MCF 10A (cell line): Measurements from ENCODE around the gene CDK14. TPM values are rescaled to one million over a fixed set of nuclear protein-coding genes. Genes with fewer than 3 reads are reported as not detected.

Experiments used
- BruUV-seq: library from RNA; stranded (reverse); fragments of 400-500 nt; replicated peaks from 2 replicates; lab custom pipeline; 2021; lab: Mats Ljungman, UMichigan
- CTCF ChIA-PET: fragments of 300-600 bp; sonication (Branson Sonifier 250); formaldehyde crosslinking; extraction: SDS; loops from one replicate; lab custom pipeline; 2021; ENCODE audit warnings: antibody characterized with exemption, inconsistent platforms; lab: Yijun Ruan, JAX
- POLR2A ChIA-PET: fragments of 300-600, 350-650 bp; sonication (Branson Sonifier 250); formaldehyde crosslinking; extraction: SDS; loops from one replicate; lab custom pipeline; 2020; ENCODE audit warnings: antibody characterized with exemption, inconsistent platforms; lab: Yijun Ruan, JAX
- DNase-seq: peaks from one replicate; pipeline ENCODE4 v3.0.0-alpha.2; 2018; ENCODE audit not compliant: unreplicated experiment
- H3K27ac Mint-ChIP-seq: one replicate; pipeline ENCODE4 v1.8.0; 2022; ENCODE audit warnings: mild to moderate bottlenecking, low read depth, mixed read lengths; ENCODE audit not compliant: unreplicated experiment
- H3K27me3 Mint-ChIP-seq: one replicate; pipeline ENCODE4 v1.8.0; 2022; ENCODE audit warnings: mixed read lengths; ENCODE audit not compliant: insufficient read depth, unreplicated experiment
- H3K36me3 Mint-ChIP-seq: one replicate; pipeline ENCODE4 v1.8.0; 2022; ENCODE audit warnings: mild to moderate bottlenecking, moderate library complexity, mixed read lengths; ENCODE audit not compliant: insufficient read depth, unreplicated experiment
- H3K4me1 Mint-ChIP-seq: one replicate; pipeline ENCODE4 v1.8.0; 2022; ENCODE audit warnings: mixed read lengths; ENCODE audit not compliant: insufficient read depth, unreplicated experiment
- H3K4me3 Mint-ChIP-seq: one replicate; pipeline ENCODE4 v1.8.0; 2022; ENCODE audit warnings: mild to moderate bottlenecking, moderate library complexity, mixed read lengths; ENCODE audit not compliant: unreplicated experiment
- H3K9me3 Mint-ChIP-seq: one replicate; pipeline ENCODE4 v1.8.0; 2022; ENCODE audit warnings: mixed read lengths; ENCODE audit not compliant: unreplicated experiment
- intact Hi-C: fragments of 100-400 bp; cut with micrococcal nuclease; formaldehyde crosslinking; loops from 2 replicates; pipeline ENCODE4 v1.14.1; 2022
- total RNA-seq: library from RNA; stranded (reverse); gene quantifications from 2 replicates; pipeline ENCODE4 v1.2.3, GENCODE V29; 2022
- TF ChIP-seq, protein P1 (sequence below): fragments of 200-600 bp; IDR thresholded peaks from one replicate; pipeline ENCODE4 v1.8.0; 2022; ENCODE audit warnings: antibody characterized with exemption, mild to moderate bottlenecking; ENCODE audit not compliant: unreplicated experiment

The CDK14 gene
- total RNA-seq, 1 experiment from 2014 or later = 32.0 TPM

DNA sequence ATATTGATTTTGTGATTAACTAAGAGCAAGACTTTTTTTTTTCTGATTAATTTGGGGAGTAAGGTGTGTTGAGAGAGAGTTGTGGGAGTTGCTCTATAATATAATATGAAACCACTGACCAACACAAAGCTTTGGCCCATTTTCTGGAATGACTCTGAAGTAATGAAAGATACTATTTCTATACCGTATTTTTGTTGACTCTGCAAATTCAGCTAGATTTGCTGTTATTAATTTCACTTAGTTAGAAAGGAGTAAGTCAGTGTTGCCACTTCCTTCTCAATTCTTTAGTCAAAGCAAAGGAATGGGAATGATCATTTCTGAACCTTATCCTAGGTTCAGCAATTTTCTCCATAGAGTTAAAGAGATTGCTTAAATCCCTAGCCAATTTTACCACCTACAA, 355.1 kb downstream of the CDK14 start:
- Mint-ChIP-seq H3K9me3 (no peaks in the 10 kb centered on the region), H3K27ac (no peak overlapping the region), H3K36me3 (no peaks in the 10 kb centered on the region), H3K27me3 (no peaks in the 10 kb centered on the region), H3K4me1 (no peaks in the 10 kb centered on the region), H3K4me3 (no peak overlapping the region)
- TF ChIP-seq, protein P1, sequence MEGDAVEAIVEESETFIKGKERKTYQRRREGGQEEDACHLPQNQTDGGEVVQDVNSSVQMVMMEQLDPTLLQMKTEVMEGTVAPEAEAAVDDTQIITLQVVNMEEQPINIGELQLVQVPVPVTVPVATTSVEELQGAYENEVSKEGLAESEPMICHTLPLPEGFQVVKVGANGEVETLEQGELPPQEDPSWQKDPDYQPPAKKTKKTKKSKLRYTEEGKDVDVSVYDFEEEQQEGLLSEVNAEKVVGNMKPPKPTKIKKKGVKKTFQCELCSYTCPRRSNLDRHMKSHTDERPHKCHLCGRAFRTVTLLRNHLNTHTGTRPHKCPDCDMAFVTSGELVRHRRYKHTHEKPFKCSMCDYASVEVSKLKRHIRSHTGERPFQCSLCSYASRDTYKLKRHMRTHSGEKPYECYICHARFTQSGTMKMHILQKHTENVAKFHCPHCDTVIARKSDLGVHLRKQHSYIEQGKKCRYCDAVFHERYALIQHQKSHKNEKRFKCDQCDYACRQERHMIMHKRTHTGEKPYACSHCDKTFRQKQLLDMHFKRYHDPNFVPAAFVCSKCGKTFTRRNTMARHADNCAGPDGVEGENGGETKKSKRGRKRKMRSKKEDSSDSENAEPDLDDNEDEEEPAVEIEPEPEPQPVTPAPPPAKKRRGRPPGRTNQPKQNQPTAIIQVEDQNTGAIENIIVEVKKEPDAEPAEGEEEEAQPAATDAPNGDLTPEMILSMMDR = no peak
- CTCF ChIA-PET = interaction anchor here (0.9 kb wide), 1 partner anchor 13 kb away, joined by 3 read pairs; no protein-coding TSS in a partner anchor
- intact Hi-C loops = no loop called here
- POLR2A ChIA-PET = no interaction called here
- no TSS peak for BruUV-seq
- DNase-seq = no peak

DNA sequence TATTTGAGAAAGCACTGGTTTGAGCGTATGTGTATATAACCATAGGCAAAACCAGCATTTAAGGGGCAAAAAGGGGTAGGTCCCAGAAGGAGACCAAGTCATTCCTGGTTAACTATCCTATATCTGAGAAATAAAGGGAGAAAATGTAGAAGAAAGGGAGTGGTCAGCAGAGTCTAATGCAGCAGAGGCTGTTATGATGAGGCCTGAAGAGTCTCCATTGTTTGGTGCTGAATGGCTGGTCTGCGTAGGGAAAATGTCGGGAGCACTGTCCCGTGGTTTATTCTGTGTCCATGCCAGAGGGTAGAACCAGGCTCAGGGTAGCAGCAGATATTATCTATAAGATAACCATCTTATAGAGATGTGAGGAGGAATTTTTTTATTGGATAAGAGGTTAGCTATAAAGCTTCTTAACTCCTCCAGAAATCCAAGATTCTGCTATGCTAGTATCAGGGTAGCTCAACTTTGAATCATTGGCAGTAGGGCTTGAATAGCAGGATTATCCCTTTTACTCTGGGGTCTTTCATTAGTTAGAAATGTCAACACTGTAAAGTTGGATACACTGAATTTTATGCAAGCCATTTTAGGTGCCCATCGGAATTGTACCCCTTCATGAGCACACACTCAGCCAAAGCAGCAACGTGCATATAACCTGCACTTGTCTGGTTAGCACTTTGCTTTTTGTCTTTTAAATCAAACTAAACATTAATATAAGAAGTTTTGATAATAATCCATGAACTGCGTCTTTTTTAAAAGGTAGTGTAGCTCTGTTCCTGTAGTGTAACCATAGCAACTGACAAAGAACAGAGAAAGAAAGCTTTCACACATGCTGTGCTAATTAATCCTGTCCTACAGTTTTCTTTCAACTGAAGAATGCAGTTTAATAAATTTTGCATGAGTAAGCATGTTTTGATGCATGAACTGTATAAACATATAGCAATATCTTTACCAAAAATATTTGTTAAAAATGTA, 356.1 kb downstream of the CDK14 start:
- no peaks in the 10 kb centered on the region for H3K27me3 Mint-ChIP-seq
- CTCF ChIA-PET = interaction anchor here (0.9 kb wide), 1 partner anchor 14 kb away, joined by 3 read pairs; no protein-coding TSS in a partner anchor
- no TSS peak for BruUV-seq

DNA sequence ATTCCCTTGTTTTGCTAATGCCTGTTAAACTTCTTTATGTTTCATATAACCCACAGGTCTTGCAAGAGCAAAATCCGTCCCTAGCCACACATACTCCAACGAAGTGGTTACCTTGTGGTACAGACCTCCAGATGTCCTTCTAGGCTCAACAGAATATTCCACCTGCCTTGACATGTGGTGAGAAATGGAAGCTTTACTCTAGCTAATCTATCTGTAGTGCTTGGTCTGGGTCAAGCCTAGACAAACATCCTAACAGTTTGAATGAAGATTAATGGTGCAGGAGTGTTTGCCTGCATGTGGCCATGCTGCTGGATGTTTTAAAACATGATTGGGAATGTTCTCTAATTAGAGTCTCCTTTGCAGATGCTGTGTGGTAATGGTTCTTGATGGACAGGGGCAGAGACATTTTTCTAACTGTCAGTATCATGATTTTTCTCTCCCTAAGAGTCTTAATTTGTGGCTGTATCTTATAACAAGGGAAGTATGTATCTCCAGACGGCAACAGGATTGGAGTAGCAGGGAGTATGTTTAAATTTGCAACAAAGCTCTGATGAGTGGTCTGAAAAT, 359.6 kb downstream of the CDK14 start:
- ChIA-PET CTCF (no interaction called here), POLR2A (no interaction called here)
- no peak for DNase-seq
- no peak overlapping the region for H3K27ac Mint-ChIP-seq
- H3K9me3 Mint-ChIP-seq = no peaks in the 10 kb centered on the region
- H3K4me1 Mint-ChIP-seq = no peaks in the 10 kb centered on the region
- no peaks in the 10 kb centered on the region for H3K36me3 Mint-ChIP-seq
- no peak overlapping the region for H3K4me3 Mint-ChIP-seq
- no peaks in the 10 kb centered on the region for H3K27me3 Mint-ChIP-seq
- TF ChIP-seq, protein P1 = no peak
- BruUV-seq = no TSS peak
- intact Hi-C loops = no loop called here

More for the DNA sequence above, 356.1 kb downstream of the CDK14 start:
- Mint-ChIP-seq H3K4me1 (no peaks in the 10 kb centered on the region), H3K27ac (no peak overlapping the region), H3K4me3 (no peak overlapping the region), H3K36me3 (no peaks in the 10 kb centered on the region), H3K9me3 (no peaks in the 10 kb centered on the region)
- TF ChIP-seq, protein P1 = no peak
- DNase-seq = no peak
- POLR2A ChIA-PET = no interaction called here
- intact Hi-C loops = no loop called here

DNA sequence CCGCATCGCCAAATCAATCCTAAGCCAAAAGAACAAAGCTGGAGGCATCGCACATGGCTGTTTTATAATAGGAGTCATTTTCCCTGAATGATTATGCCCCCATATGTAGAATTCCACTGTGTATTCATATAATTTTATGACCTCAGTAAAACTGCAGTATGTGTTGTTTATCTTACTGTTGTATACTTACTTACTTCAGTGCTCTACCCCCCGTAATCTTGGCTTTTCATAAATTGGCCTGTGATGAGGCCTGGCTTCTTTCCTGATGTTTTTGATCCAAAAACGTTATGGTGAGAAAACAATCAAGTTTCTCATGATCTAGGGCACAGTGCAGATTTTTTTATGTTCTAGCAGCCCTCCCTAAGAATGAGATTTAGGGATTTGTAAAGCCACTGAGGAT, 361.8 kb downstream of the CDK14 start:
- Mint-ChIP-seq H3K4me3 (no peak overlapping the region), H3K36me3 (no peaks in the 10 kb centered on the region), H3K27me3 (no peaks in the 10 kb centered on the region), H3K4me1 (peaks cover 8% of the 10 kb centered on the region), H3K27ac (no peak overlapping the region), H3K9me3 (no peaks in the 10 kb centered on the region)
- BruUV-seq = no TSS peak
- TF ChIP-seq, protein P1 = no peak
- ChIA-PET POLR2A (interaction anchor here (1.0 kb wide), 1 partner anchor 48 kb away, joined by 3 read pairs; no protein-coding TSS in a partner anchor), CTCF (interaction anchor here (1.0 kb wide), 1 partner anchor 11 kb away, joined by 3 read pairs; no protein-coding TSS in a partner anchor)
- no peak for DNase-seq
- intact Hi-C loops = no loop called here
